Natural killer cell (primary cell): ENCODE measurements around the gene MBNL1. TPM values are rescaled to one million over a fixed set of nuclear protein-coding genes. Genes with fewer than 3 reads are reported as not detected.
A peak's percentile ranks its signal among the peaks of the same experiment; 100 is the strongest.

Experiments
- ATAC-seq, 3 donors: fragments of 150-1000 bp in 2 of 3; fragments of 200-7000 bp in 1 of 3; cut with Tn5 transposase; 1 replicate in 1 of 3; 2 replicates in 2 of 3; pipeline ENCODE4 v1.10.0; 2021; ENCODE audit warnings: mild to moderate bottlenecking in 2 of 3, moderate library complexity in 2 of 3
- DNase-seq, 2 donors: peaks; one replicate each; pipeline versions ENCODE4 v3.0.0 to v3.0.0-alpha.2; 2013 to 2021; ENCODE audit warnings: mixed read lengths in 1 of 2
- H3K27ac ChIP-seq: one replicate; pipeline ENCODE4 v1.5.1; 2013; ENCODE audit warnings: mild to moderate bottlenecking, low read length
- H3K27me3 ChIP-seq: one replicate; pipeline ENCODE4 v1.6.1; 2013; ENCODE audit warnings: low read length; ENCODE audit not compliant: control insufficient read depth, insufficient read depth
- H3K36me3 ChIP-seq: one replicate; pipeline ENCODE4 v1.6.1; 2013; ENCODE audit warnings: low read length; ENCODE audit not compliant: control insufficient read depth, insufficient read depth
- H3K4me1 ChIP-seq: one replicate; pipeline ENCODE4 v1.6.1; 2013; ENCODE audit warnings: low read length; ENCODE audit not compliant: control insufficient read depth, insufficient read depth
- H3K4me3 ChIP-seq: one replicate; pipeline ENCODE4 v1.5.1; 2013; ENCODE audit warnings: low read length
- H3K9me3 ChIP-seq: one replicate; pipeline ENCODE4 v1.6.1; 2013; ENCODE audit warnings: low read length; ENCODE audit not compliant: control insufficient read depth, insufficient read depth
- H3K27ac Mint-ChIP-seq, 2 donors: one replicate each; pipeline ENCODE4 v1.8.0; 2022; ENCODE audit warnings: mild to moderate bottlenecking in 2 of 2, mixed read lengths in 2 of 2, moderate library complexity in 1 of 2
- H3K27me3 Mint-ChIP-seq, 2 donors: one replicate each; pipeline ENCODE4 v1.8.0; 2022; ENCODE audit warnings: low read depth in 2 of 2, mixed read lengths in 2 of 2
- H3K36me3 Mint-ChIP-seq: one replicate; pipeline ENCODE4 v1.8.0; 2022; ENCODE audit warnings: mixed read lengths
- H3K4me1 Mint-ChIP-seq, 2 donors: one replicate each; pipeline ENCODE4 v1.8.0; 2022; ENCODE audit warnings: mixed read lengths in 2 of 2
- H3K4me3 Mint-ChIP-seq: one replicate; pipeline ENCODE4 v1.8.0; 2022; ENCODE audit warnings: mild to moderate bottlenecking, moderate library complexity, mixed read lengths
- H3K9me3 Mint-ChIP-seq, 2 donors: one replicate each; pipeline ENCODE4 v1.8.0; 2022; ENCODE audit warnings: mixed read lengths in 2 of 2
- CTCF ChIP-seq: fragments of 200-600 bp; IDR thresholded peaks from one replicate; pipeline ENCODE4 v1.8.0; 2022; ENCODE audit warnings: antibody characterized with exemption
- WGBS: methylation state at CpG from one replicate; pipeline ENCODE4 v1.1.7; 2013; ENCODE audit warnings: missing lambda C conversion rate; ENCODE audit not compliant: insufficient coverage; 5-methylcytosine and 5-hydroxymethylcytosine counted together
- intact Hi-C: fragments of 100-400 bp; cut with micrococcal nuclease; formaldehyde crosslinking; loops from one replicate; pipeline ENCODE4 v1.14.2; 2022
- total RNA-seq, 4 donors: library from RNA; stranded (reverse); fragments of 120-200 nt in 1 of 4; gene quantifications; one replicate each; pipeline versions ENCODE4 v1.2.3 to v1.2.4, GENCODE V29; 2013 to 2022

Gene MBNL1
- total RNA-seq, 3 donors from 2014 or later (not counting 1 experiment from before 2014, with no cell fraction given): 600 to 704 (median 607) TPM

GRCh38 chr3:152346058-152346457 lies 77.3 kb downstream of the MBNL1 start:
- Histone ChIP-seq H3K36me3 (peaks cover 63% of the 10 kb centered on the region), H3K27ac (no peak overlapping the region), H3K27me3 (no peaks in the 10 kb centered on the region), H3K4me1 (no peaks in the 10 kb centered on the region), H3K9me3 (no peaks in the 10 kb centered on the region), H3K4me3 (no peak overlapping the region)
- H3K27me3 Mint-ChIP-seq: no peaks in the 10 kb centered on the region
- H3K4me1 Mint-ChIP-seq: peaks cover 37 to 42% of the 10 kb centered on the region in 2 donors
- DNase-seq (no peak), ATAC-seq (no peak)
- TF ChIP-seq CTCF: no peak
- peak overlapping the region; percentile 64 to 79 for H3K27ac Mint-ChIP-seq
- intact Hi-C loops: no loop called here
- H3K9me3 Mint-ChIP-seq: no peaks in the 10 kb centered on the region
- 99% methylated on average over 3 of the region's 4 CpGs for WGBS
- no peak overlapping the region for H3K4me3 Mint-ChIP-seq
- no peaks in the 10 kb centered on the region for H3K36me3 Mint-ChIP-seq

- Mint-ChIP-seq H3K27me3 (no peaks in the 10 kb centered on the region), H3K36me3 (no peaks in the 10 kb centered on the region), H3K4me3 (no peak overlapping the region), H3K27ac (no peak overlapping the region), H3K9me3 (no peaks in the 10 kb centered on the region), H3K4me1 (peaks cover 37 to 43% of the 10 kb centered on the region in 2 donors)
- ATAC-seq (no peak), DNase-seq (no peak)
- Histone ChIP-seq H3K27ac (no peak overlapping the region), H3K36me3 (peaks cover 62% of the 10 kb centered on the region), H3K4me3 (no peak overlapping the region), H3K4me1 (no peaks in the 10 kb centered on the region), H3K9me3 (no peaks in the 10 kb centered on the region), H3K27me3 (no peaks in the 10 kb centered on the region)
- intact Hi-C loops: no loop called here
- TF ChIP-seq CTCF: no peak
- no CpG with 5 or more reads among the region's 2 CpGs for WGBS
Measured at GRCh38 chr3:152346740-152347139, 78.0 kb downstream of the MBNL1 start.

- H3K9me3 ChIP-seq: no peaks in the 10 kb centered on the region
Measured at GRCh38 chr3:152348436-152349177, 79.9 kb downstream of the MBNL1 start.

More at GRCh38 chr3:152348436-152349177, 79.9 kb downstream of the MBNL1 start:
- peak overlapping the region; percentile 44 for H3K27ac ChIP-seq
- peaks cover 2% of the 10 kb centered on the region for H3K4me1 ChIP-seq
- Mint-ChIP-seq H3K9me3 (no peaks in the 10 kb centered on the region), H3K4me1 (peaks cover 38 to 41% of the 10 kb centered on the region in 2 donors), H3K27me3 (no peaks in the 10 kb centered on the region), H3K36me3 (no peaks in the 10 kb centered on the region), H3K27ac (no peak overlapping the region), H3K4me3 (no peak overlapping the region)
- WGBS: 97% methylated on average over 2 of the region's 2 CpGs
- ATAC-seq (no peak), DNase-seq (no peak)
- intact Hi-C loops: no loop called here
- TF ChIP-seq CTCF: no peak
- H3K27me3 ChIP-seq: no peaks in the 10 kb centered on the region
- no peak overlapping the region for H3K4me3 ChIP-seq
- peaks cover 54% of the 10 kb centered on the region for H3K36me3 ChIP-seq
